OCI-LY7 (cell line): ENCODE measurements around the gene DLGAP4. TPM values are rescaled to one million over a fixed set of nuclear protein-coding genes. Genes with fewer than 3 reads are reported as not detected.

Source experiments
- BruUV-seq: library from RNA; stranded (reverse); fragments of 400-500 nt; replicated peaks from 2 replicates; lab custom pipeline; 2021; lab: Mats Ljungman, UMichigan
- CTCF ChIA-PET: fragments of 300-600 bp; sonication (Branson Sonifier 250); formaldehyde crosslinking; loops from one replicate; lab custom pipeline; 2022; ENCODE audit warnings: antibody characterized with exemption; ENCODE audit not compliant: unreplicated experiment; lab: Charles Lee
- POLR2A ChIA-PET: fragments of 300-600 bp; sonication (Branson Sonifier 250); formaldehyde crosslinking; loops from one replicate; lab custom pipeline; 2022; ENCODE audit warnings: antibody characterized with exemption; lab: Charles Lee
- DNase-seq: peaks from one replicate; pipeline ENCODE4 v3.0.0-alpha.2; 2015; ENCODE audit warnings: low spot score
- H2AFZ ChIP-seq: fragments of 200-600 bp; sonication (generic), shearing (Covaris generic); 2 replicates; pipeline ENCODE4 v1.6.1; 2014; ENCODE audit warnings: mild to moderate bottlenecking, antibody characterized with exemption, low read length, moderate library complexity
- H3K27ac ChIP-seq: fragments of 200-600 bp; sonication (generic); 2 replicates; pipeline ENCODE4 v1.5.1; 2014; ENCODE audit warnings: mixed run types, low read depth, mild to moderate bottlenecking, moderate library complexity, low read length, inconsistent platforms; ENCODE audit not compliant: poor library complexity, severe bottlenecking
- H3K36me3 ChIP-seq: fragments of 200-600 bp; sonication (generic); 2 replicates; pipeline ENCODE4 v1.6.1; 2014; ENCODE audit warnings: mild to moderate bottlenecking, antibody characterized with exemption, low read length, moderate library complexity, mixed read lengths; ENCODE audit not compliant: insufficient read depth
- H3K4me1 ChIP-seq: fragments of 200-600 bp; sonication (generic); 2 replicates; pipeline ENCODE4 v1.5.1; 2014; ENCODE audit warnings: mild to moderate bottlenecking, low read length; ENCODE audit not compliant: insufficient read depth, poor library complexity, severe bottlenecking
- H3K4me2 ChIP-seq: fragments of 200-600 bp; sonication (generic); 2 replicates; pipeline ENCODE4 v1.6.1; 2014; ENCODE audit warnings: mild to moderate bottlenecking, low read length
- H3K4me3 ChIP-seq: fragments of 200-600 bp; sonication (generic); 2 replicates; pipeline ENCODE4 v1.5.1; 2014; ENCODE audit warnings: mild to moderate bottlenecking, low read depth, low read length; ENCODE audit not compliant: poor library complexity, severe bottlenecking
- H3K79me2 ChIP-seq: fragments of 200-600 bp; sonication (generic); 2 replicates; pipeline ENCODE4 v1.6.1; 2016; ENCODE audit warnings: low read depth, mild to moderate bottlenecking, low read length, moderate library complexity, mixed read lengths; ENCODE audit not compliant: insufficient read depth
- H3K9me2 ChIP-seq: fragments of 200-600 bp; sonication (generic); 2 replicates; pipeline ENCODE4 v1.6.1; 2016; ENCODE audit warnings: mild to moderate bottlenecking, low read length, mixed read lengths; ENCODE audit not compliant: insufficient read depth
- H3K9me3 ChIP-seq: fragments of 200-600 bp; sonication (generic); 2 replicates; pipeline ENCODE4 v1.6.1; 2014; ENCODE audit warnings: mild to moderate bottlenecking, mixed run types, low read length, mixed read lengths
- H4K20me1 ChIP-seq: fragments of 200-600 bp; sonication (generic); 2 replicates; pipeline ENCODE4 v1.6.1; 2014; ENCODE audit warnings: mild to moderate bottlenecking, antibody characterized with exemption, low read length, moderate library complexity, mixed read lengths; ENCODE audit not compliant: insufficient read depth
- EZH2phosphoT487 ChIP-seq: fragments of 200-600 bp; sonication (generic); IDR thresholded peaks from 2 replicates; pipeline ENCODE4 v1.6.1; 2018; ENCODE audit warnings: low read depth, borderline replicate concordance, mild to moderate bottlenecking, mixed run types, antibody characterized with exemption, low read length, moderate library complexity, mixed read lengths
- intact Hi-C: fragments of 100-400 bp; cut with micrococcal nuclease; formaldehyde crosslinking; loops from one replicate; pipeline ENCODE4 v1.10.0; 2022; ENCODE audit not compliant: unreplicated experiment
- total RNA-seq, 2 experiments: library from RNA; depleted of rRNA in 1 of 2; stranded (reverse); fragments of >200 nt in 1 of 2; shearing (Covaris generic) in 1 of 2; gene quantifications; 2 replicates each; pipeline ENCODE4 v1.2.3, GENCODE V29; 2014 to 2022
- TF ChIP-seq, protein P1 (sequence below): fragments of 200-600 bp; sonication (generic); conservative IDR thresholded peaks from 2 replicates; pipeline ENCODE4 v1.5.1; 2014; ENCODE audit warnings: mild to moderate bottlenecking, antibody characterized with exemption, low read length, moderate library complexity, mixed read lengths

Gene DLGAP4
- total RNA-seq, 2 experiments from 2014 or later = 7.7 to 41.6 TPM

DNA sequence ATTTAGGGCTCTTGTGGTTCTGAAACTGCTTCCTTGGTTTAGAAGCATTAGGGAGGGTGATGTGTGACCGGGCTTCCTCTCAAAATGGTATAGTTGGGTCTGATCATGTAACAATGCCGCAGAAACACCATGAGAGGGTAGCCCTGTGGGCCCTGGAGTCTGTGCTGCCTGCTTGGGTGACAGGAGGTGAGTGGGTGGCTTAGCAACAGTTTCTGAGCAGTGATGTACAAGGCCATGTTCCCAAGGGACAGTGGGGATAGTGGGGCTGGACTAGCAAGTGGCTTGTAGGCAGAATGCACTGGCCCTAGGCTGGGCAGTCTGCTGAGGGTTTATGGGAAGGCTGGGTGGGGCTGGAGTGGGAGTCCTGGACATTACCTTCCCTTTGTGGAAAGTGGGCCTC, 128.2 kb downstream of the DLGAP4 start:
- Histone ChIP-seq H2AFZ (no peak overlapping the region), H4K20me1 (no peaks in the 10 kb centered on the region)
- POLR2A ChIA-PET = no interaction called here

DNA sequence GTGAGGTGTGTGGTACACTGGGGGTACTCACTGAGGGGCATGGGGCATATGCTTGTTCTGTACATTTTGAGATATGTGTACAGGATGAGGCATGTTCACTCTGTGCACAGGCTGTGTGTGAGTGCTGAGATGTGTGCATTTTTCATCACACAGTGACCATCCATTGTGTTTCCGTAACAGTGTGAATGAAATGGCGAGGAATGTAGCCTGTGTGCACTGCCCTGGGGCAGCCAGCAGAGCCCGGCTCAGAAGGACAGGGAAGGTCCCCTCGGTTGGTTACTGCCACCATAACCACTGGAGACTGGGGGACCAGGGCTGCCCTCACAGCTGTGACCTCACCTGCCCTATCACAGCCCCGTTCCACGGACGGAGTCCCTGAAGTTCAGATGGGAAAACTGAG, 129.0 kb downstream of the DLGAP4 start:
- no peak for TF ChIP-seq EZH2phosphoT487
- TF ChIP-seq, protein P1, sequence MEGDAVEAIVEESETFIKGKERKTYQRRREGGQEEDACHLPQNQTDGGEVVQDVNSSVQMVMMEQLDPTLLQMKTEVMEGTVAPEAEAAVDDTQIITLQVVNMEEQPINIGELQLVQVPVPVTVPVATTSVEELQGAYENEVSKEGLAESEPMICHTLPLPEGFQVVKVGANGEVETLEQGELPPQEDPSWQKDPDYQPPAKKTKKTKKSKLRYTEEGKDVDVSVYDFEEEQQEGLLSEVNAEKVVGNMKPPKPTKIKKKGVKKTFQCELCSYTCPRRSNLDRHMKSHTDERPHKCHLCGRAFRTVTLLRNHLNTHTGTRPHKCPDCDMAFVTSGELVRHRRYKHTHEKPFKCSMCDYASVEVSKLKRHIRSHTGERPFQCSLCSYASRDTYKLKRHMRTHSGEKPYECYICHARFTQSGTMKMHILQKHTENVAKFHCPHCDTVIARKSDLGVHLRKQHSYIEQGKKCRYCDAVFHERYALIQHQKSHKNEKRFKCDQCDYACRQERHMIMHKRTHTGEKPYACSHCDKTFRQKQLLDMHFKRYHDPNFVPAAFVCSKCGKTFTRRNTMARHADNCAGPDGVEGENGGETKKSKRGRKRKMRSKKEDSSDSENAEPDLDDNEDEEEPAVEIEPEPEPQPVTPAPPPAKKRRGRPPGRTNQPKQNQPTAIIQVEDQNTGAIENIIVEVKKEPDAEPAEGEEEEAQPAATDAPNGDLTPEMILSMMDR = no peak
- H3K79me2 ChIP-seq = no peaks in the 10 kb centered on the region
- DNase-seq = no peak
- peaks cover under 1% of the 10 kb centered on the region for H3K4me1 ChIP-seq
- ChIA-PET POLR2A (no interaction called here), CTCF (no interaction called here)
- no peaks in the 10 kb centered on the region for H4K20me1 ChIP-seq
- H3K9me2 ChIP-seq = no peaks in the 10 kb centered on the region
- BruUV-seq = no TSS peak
- no peak overlapping the region for H3K4me3 ChIP-seq
- no peaks in the 10 kb centered on the region for H3K9me3 ChIP-seq
- no peak overlapping the region for H2AFZ ChIP-seq
- H3K36me3 ChIP-seq = no peaks in the 10 kb centered on the region
- no peak overlapping the region for H3K4me2 ChIP-seq
- H3K27ac ChIP-seq = no peak overlapping the region
- intact Hi-C loops = no loop called here

More for the DNA sequence above, 128.2 kb downstream of the DLGAP4 start:
- Histone ChIP-seq H3K79me2 (no peaks in the 10 kb centered on the region), H3K27ac (no peak overlapping the region), H3K4me1 (no peaks in the 10 kb centered on the region), H3K9me3 (no peaks in the 10 kb centered on the region), H3K9me2 (no peaks in the 10 kb centered on the region), H3K4me2 (no peak overlapping the region), H3K4me3 (no peak overlapping the region), H3K36me3 (no peaks in the 10 kb centered on the region)
- CTCF ChIA-PET = no interaction called here
- no peak for DNase-seq
- intact Hi-C loops = no loop called here
- no peak for TF ChIP-seq EZH2phosphoT487
- TF ChIP-seq, protein P1 = no peak
- BruUV-seq = no TSS peak

DNA sequence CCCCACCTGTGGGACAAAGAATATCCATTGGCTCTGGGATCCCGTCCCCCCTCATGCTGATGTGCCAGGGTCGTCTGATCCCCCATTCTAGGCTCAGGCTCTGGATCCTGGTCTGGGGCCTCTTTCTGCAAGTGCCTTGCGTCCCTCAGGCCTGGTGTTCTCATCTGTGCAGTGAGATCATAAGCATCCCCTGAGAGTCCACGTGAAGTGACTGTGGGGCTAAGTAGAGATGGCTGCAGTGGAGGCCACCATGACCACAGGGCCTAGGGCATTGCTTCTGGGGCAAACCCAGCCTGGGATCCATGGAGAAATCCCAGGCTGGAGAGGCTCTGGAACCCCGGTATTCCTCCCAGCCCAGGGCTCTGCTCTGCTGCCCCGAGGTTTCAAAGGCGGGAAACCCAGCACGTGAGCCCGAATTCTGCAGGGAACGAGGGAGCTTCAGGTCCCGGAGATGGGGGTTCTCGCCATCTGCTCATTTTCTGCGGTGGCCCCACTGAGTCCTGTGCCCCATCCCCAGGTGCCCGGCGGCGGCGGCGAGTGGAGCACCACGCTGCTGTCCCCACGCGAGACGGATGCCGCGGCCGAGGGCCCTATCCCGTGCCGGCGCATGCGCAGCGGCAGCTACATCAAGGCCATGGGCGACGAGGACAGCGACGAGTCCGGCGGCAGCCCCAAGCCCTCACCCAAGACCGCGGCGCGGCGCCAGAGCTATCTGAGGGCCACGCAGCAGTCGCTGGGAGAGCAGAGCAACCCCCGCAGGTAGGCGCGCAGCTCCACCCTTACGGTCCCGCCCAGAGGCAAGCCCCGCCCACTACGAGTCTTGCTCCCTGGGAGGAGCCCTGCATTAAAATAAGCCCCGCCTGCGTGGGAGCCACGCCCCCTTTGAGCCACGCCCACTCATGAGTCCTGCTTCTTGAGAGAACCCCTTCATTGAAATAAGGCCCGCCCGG, 129.7 kb downstream of the DLGAP4 start:
- no TSS peak for BruUV-seq
- H3K4me2 ChIP-seq = no peak overlapping the region
- H3K4me3 ChIP-seq = no peak overlapping the region
- H3K4me1 ChIP-seq = peaks cover 3% of the 10 kb centered on the region
- DNase-seq = peak; percentile 53
- TF ChIP-seq, protein P1 = no peak
- H2AFZ ChIP-seq = no peak overlapping the region
- no peaks in the 10 kb centered on the region for H3K9me3 ChIP-seq
- no peaks in the 10 kb centered on the region for H3K36me3 ChIP-seq
- no peak overlapping the region for H3K27ac ChIP-seq
- no peaks in the 10 kb centered on the region for H3K79me2 ChIP-seq
- intact Hi-C loops = no loop called here
- POLR2A ChIA-PET = no interaction called here
- H4K20me1 ChIP-seq = no peaks in the 10 kb centered on the region
- CTCF ChIA-PET = interaction anchor here (0.8 kb wide), 1 partner anchor 221 kb away, joined by 3 read pairs; no protein-coding TSS in a partner anchor
- no peaks in the 10 kb centered on the region for H3K9me2 ChIP-seq
